ENCODE measurements around the gene ARPP19.

DNA sequence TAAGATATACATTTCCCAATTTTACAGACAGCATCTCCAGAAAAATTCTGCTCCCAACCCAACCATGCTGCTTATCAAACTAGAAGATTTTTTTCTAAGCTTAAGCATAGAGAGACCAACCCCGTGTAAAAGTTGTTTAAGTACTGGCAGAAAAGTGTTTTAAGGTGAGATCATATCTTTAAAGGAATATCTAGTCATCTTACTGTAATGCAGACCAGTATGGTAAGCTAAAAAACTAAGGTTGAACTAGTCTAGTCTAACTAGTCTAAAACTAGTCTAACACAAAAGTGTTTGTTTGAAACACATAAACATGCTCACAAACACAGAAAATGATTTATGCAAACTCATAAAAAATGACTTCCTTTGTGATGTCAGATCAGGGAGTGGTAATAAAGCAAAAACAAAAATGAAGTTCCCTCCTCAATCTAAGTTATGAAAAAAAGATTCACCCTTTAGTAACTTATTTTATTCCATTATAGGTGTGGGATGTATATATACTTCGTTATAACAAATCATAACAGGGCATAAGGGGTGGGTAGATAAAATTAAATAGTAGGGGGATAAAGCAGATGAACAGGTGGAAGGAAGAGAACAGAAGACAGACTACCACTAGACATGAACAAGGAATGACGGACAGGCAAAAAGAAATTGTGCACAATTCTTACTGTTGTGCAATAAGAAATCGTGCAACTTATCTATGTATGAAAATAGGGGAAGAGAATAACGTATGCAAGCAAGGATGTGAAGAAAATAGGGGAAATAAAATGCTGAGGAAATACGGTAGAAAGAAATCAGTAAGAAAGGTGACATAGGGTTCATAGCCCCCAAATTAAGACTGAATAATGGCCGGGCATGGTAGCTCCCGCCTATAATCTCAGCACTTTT, 50.1 kb downstream of the ARPP19 start:
- TF ChIP-seq TAF1 (IDR thresholded peaks at IDR 0.05; ENCODE audit: low read depth, low read length) (no peak), POLR2A (IDR thresholded peaks at IDR 0.05; ENCODE audit: low read depth, low read length) (no peak)
